ENCODE data around the gene LINGO1. TPM values are rescaled to one million over a fixed set of nuclear protein-coding genes. Genes with fewer than 3 reads are reported as not detected.

Gene LINGO1
- total RNA-seq, 2 experiments from 2014 or later, result not detected

- ATAC-seq, result no peak
- CTCF ChIA-PET, result no interaction called here
These were observed 34.1 kb downstream of the LINGO1 start for GRCh38 chr15:77598644-77599043.

GRCh38 chr15:77597804-77598453 lies 34.8 kb downstream of the LINGO1 start:
- no peak overlapping the region for H3K27ac Mint-ChIP-seq
- POLR2A ChIA-PET, result no interaction called here

More at GRCh38 chr15:77598644-77599043, 34.1 kb downstream of the LINGO1 start:
- Mint-ChIP-seq H3K27me3 (no peaks in the 10 kb centered on the region), H3K9me3 (ENCODE audit: low read depth) (no peaks in the 10 kb centered on the region), H3K4me3 (no peak overlapping the region), H3K4me1 (no peaks in the 10 kb centered on the region), H3K27ac (no peak overlapping the region), H3K36me3 (ENCODE audit: low read depth) (no peaks in the 10 kb centered on the region)
- POLR2A ChIA-PET, result no interaction called here
- intact Hi-C loops (cut with DNase I, micrococcal nuclease), result no loop called here
- no peak for DNase-seq

GRCh38 chr15:77596821-77597803 lies 35.6 kb downstream of the LINGO1 start:
- no peak overlapping the region for H3K4me3 Mint-ChIP-seq

More at GRCh38 chr15:77597804-77598453, 34.8 kb downstream of the LINGO1 start:
- Mint-ChIP-seq H3K4me1 (no peaks in the 10 kb centered on the region), H3K36me3 (ENCODE audit: low read depth) (no peaks in the 10 kb centered on the region), H3K27me3 (no peaks in the 10 kb centered on the region), H3K4me3 (no peak overlapping the region), H3K9me3 (ENCODE audit: low read depth) (no peaks in the 10 kb centered on the region)
- intact Hi-C loops (cut with DNase I, micrococcal nuclease), result no loop called here
- CTCF ChIA-PET, result no interaction called here
- ATAC-seq (no peak), DNase-seq (no peak)

GRCh38 chr15:77595231-77595630 lies 37.5 kb downstream of the LINGO1 start:
- Mint-ChIP-seq H3K27me3 (no peaks in the 10 kb centered on the region), H3K27ac (no peak overlapping the region), H3K9me3 (ENCODE audit: low read depth) (no peaks in the 10 kb centered on the region), H3K4me3 (no peak overlapping the region), H3K36me3 (ENCODE audit: low read depth) (no peaks in the 10 kb centered on the region), H3K4me1 (no peaks in the 10 kb centered on the region)
- intact Hi-C loops (cut with DNase I, micrococcal nuclease), result no loop called here
- CTCF ChIA-PET, result no interaction called here
- ATAC-seq, result no peak
- no peak for DNase-seq
- POLR2A ChIA-PET, result no interaction called here

More at GRCh38 chr15:77596821-77597803, 35.6 kb downstream of the LINGO1 start:
- no peak for ATAC-seq
- no peaks in the 10 kb centered on the region for H3K4me1 Mint-ChIP-seq
- H3K27me3 Mint-ChIP-seq, result no peaks in the 10 kb centered on the region
- no peak overlapping the region for H3K27ac Mint-ChIP-seq
- intact Hi-C loops (cut with DNase I, micrococcal nuclease), result no loop called here
- no peaks in the 10 kb centered on the region for H3K36me3 Mint-ChIP-seq (ENCODE audit: low read depth)
- H3K9me3 Mint-ChIP-seq (ENCODE audit: low read depth), result no peaks in the 10 kb centered on the region
- CTCF ChIA-PET, result no interaction called here
- no peak for DNase-seq
- POLR2A ChIA-PET, result no interaction called here

- no peak for ATAC-seq
- ChIA-PET POLR2A (no interaction called here), CTCF (no interaction called here)
These were observed 40.0 kb downstream of the LINGO1 start for GRCh38 chr15:77592758-77593157.

GRCh38 chr15:77591968-77592613 lies 40.6 kb downstream of the LINGO1 start:
- Mint-ChIP-seq H3K4me3 (no peak overlapping the region), H3K27ac (no peak overlapping the region), H3K36me3 (ENCODE audit: low read depth) (no peaks in the 10 kb centered on the region), H3K4me1 (no peaks in the 10 kb centered on the region), H3K9me3 (ENCODE audit: low read depth) (no peaks in the 10 kb centered on the region), H3K27me3 (no peaks in the 10 kb centered on the region)
- DNase-seq (no peak), ATAC-seq (no peak)
- ChIA-PET CTCF (no interaction called here), POLR2A (no interaction called here)
- intact Hi-C loops (cut with DNase I, micrococcal nuclease), result no loop called here

More at GRCh38 chr15:77592758-77593157, 40.0 kb downstream of the LINGO1 start:
- Mint-ChIP-seq H3K4me3 (no peak overlapping the region), H3K9me3 (ENCODE audit: low read depth) (no peaks in the 10 kb centered on the region), H3K4me1 (no peaks in the 10 kb centered on the region), H3K27ac (no peak overlapping the region), H3K27me3 (no peaks in the 10 kb centered on the region), H3K36me3 (ENCODE audit: low read depth) (no peaks in the 10 kb centered on the region)
- DNase-seq, result no peak
- intact Hi-C loops (cut with DNase I, micrococcal nuclease), result no loop called here

- ATAC-seq, result no peak
- H3K4me1 Mint-ChIP-seq, result no peaks in the 10 kb centered on the region
- no peaks in the 10 kb centered on the region for H3K9me3 Mint-ChIP-seq (ENCODE audit: low read depth)
- no peak for DNase-seq
- H3K36me3 Mint-ChIP-seq (ENCODE audit: low read depth), result no peaks in the 10 kb centered on the region
- CTCF ChIA-PET, result no interaction called here
- POLR2A ChIA-PET, result no interaction called here
- H3K27ac Mint-ChIP-seq, result no peak overlapping the region
- intact Hi-C loops (cut with DNase I, micrococcal nuclease), result no loop called here
- no peak overlapping the region for H3K4me3 Mint-ChIP-seq
- H3K27me3 Mint-ChIP-seq, result no peaks in the 10 kb centered on the region
These were observed 42.9 kb downstream of the LINGO1 start for GRCh38 chr15:77589839-77590238.

GRCh38 chr15:77588126-77588525 lies 44.6 kb downstream of the LINGO1 start:
- Mint-ChIP-seq H3K9me3 (ENCODE audit: low read depth) (no peaks in the 10 kb centered on the region), H3K27ac (no peak overlapping the region), H3K4me1 (no peaks in the 10 kb centered on the region), H3K36me3 (ENCODE audit: low read depth) (no peaks in the 10 kb centered on the region), H3K27me3 (no peaks in the 10 kb centered on the region), H3K4me3 (no peak overlapping the region)
- ChIA-PET CTCF (interaction anchor here (0.6 to 1.0 kb wide), 2 partner anchors 45 to 1055 kb away, joined by 3 to 4 read pairs; no protein-coding TSS in a partner anchor), POLR2A (no interaction called here)
- ATAC-seq (no peak), DNase-seq (no peak)
- intact Hi-C loops (cut with DNase I, micrococcal nuclease), result no loop called here

GRCh38 chr15:77584691-77585090 lies 48.0 kb downstream of the LINGO1 start:
- no peak overlapping the region for H3K27ac Mint-ChIP-seq
- CTCF ChIA-PET, result no interaction called here
- intact Hi-C loops (cut with DNase I, micrococcal nuclease), result no loop called here
- H3K36me3 Mint-ChIP-seq (ENCODE audit: low read depth), result no peaks in the 10 kb centered on the region
- DNase-seq (no peak), ATAC-seq (no peak)
- H3K4me3 Mint-ChIP-seq, result no peak overlapping the region
- POLR2A ChIA-PET, result no interaction called here
- H3K4me1 Mint-ChIP-seq, result no peaks in the 10 kb centered on the region
- no peaks in the 10 kb centered on the region for H3K9me3 Mint-ChIP-seq (ENCODE audit: low read depth)
- H3K27me3 Mint-ChIP-seq, result no peaks in the 10 kb centered on the region

- Mint-ChIP-seq H3K4me3 (no peak overlapping the region), H3K27me3 (no peaks in the 10 kb centered on the region), H3K4me1 (no peaks in the 10 kb centered on the region), H3K9me3 (ENCODE audit: low read depth) (no peaks in the 10 kb centered on the region), H3K36me3 (ENCODE audit: low read depth) (no peaks in the 10 kb centered on the region), H3K27ac (no peak overlapping the region)
- ATAC-seq (no peak), DNase-seq (no peak)
- ChIA-PET CTCF (no interaction called here), POLR2A (no interaction called here)
- intact Hi-C loops (cut with DNase I, micrococcal nuclease), result no loop called here
These were observed 48.5 kb downstream of the LINGO1 start for GRCh38 chr15:77584201-77584600.

- no peaks in the 10 kb centered on the region for H3K36me3 Mint-ChIP-seq (ENCODE audit: low read depth)
These were observed 49.9 kb downstream of the LINGO1 start for GRCh38 chr15:77582763-77583162.

More at GRCh38 chr15:77582763-77583162, 49.9 kb downstream of the LINGO1 start:
- no peak for ATAC-seq
- H3K4me1 Mint-ChIP-seq, result no peaks in the 10 kb centered on the region
- POLR2A ChIA-PET, result no interaction called here
- no peak overlapping the region for H3K4me3 Mint-ChIP-seq
- DNase-seq, result no peak
- H3K9me3 Mint-ChIP-seq (ENCODE audit: low read depth), result no peaks in the 10 kb centered on the region
- no peaks in the 10 kb centered on the region for H3K27me3 Mint-ChIP-seq
- intact Hi-C loops (cut with DNase I, micrococcal nuclease), result no loop called here
- CTCF ChIA-PET, result no interaction called here
- no peak overlapping the region for H3K27ac Mint-ChIP-seq

All from activated CD4-positive, alpha-beta T cell treated with anti-CD3 and anti-CD28 coated beads for 36 hours (primary cell).